ENCODE data around the gene AQP10.
"Not testable (repeated sequence)": the region's sequence is repeated elsewhere in the genome, so short reads cannot be mapped to it uniquely, and the experiment has no call there.

Gene AQP10

GRCh38 chr1:154316704-154317103, 4.2 kb upstream of the AQP10 start:
- no peak for TF ChIP-seq CTCF (IDR thresholded peaks at IDR 0.05; ENCODE audit: insufficient read depth, missing control alignments)
- FAIRE-seq: no peak
- no peak for DNase-seq (ENCODE audit: insufficient read length, low spot score)

DNA sequence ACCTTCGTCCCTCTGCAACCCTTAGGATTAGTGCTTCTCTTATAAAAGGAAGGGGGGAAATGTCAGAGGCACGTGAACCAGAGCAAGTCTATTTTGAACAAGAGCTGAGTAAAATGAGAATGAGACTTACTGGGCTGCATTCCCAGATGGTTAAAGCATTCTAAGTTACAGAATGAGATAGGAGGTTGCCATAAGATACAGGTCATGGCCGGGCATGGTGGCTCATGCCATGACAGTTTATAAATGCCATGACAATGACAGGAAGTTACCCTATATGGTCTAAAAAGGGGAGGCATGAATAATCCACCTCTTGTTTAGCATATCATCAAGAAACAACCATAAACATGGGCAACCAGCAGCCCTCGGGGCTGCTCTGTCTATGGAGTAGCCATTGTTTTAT, 2.5 kb upstream of the AQP10 start:
- FAIRE-seq (no peak), DNase-seq (ENCODE audit: insufficient read length, low spot score) (no peak)
- no peak for TF ChIP-seq CTCF (IDR thresholded peaks at IDR 0.05; ENCODE audit: insufficient read depth, missing control alignments)

GRCh38 chr1:154321609-154321934, 679 bp downstream of the AQP10 start:
- not testable (repeated sequence) for FAIRE-seq; DNase-seq (ENCODE audit: insufficient read length, low spot score)

- DNase-seq (ENCODE audit: insufficient read length, low spot score) (no peak), FAIRE-seq (no peak)
- no peak for TF ChIP-seq CTCF (IDR thresholded peaks at IDR 0.05; ENCODE audit: insufficient read depth, missing control alignments)
These were observed 2.6 kb downstream of the AQP10 start for GRCh38 chr1:154323493-154323892.

DNA sequence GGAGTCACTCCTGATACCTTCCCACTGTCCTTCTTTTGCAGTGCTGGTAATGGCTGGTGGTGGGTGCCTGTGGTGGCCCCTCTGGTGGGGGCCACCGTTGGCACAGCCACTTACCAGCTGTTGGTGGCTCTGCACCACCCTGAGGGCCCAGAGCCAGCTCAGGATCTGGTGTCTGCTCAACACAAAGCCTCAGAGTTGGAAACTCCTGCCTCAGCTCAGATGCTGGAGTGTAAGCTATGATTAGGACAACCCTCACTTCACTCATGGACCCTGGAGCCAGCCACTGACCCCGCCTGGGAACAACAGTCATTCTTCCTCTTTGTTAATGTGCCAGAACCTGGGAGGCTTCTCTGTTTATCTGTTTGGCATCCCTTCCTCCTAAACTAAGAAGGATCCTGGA, 3.3 kb downstream of the AQP10 start:
- DNase-seq (ENCODE audit: insufficient read length, low spot score) (no peak), FAIRE-seq (no peak)
- no peak for TF ChIP-seq CTCF (IDR thresholded peaks at IDR 0.05; ENCODE audit: insufficient read depth, missing control alignments)

DNA sequence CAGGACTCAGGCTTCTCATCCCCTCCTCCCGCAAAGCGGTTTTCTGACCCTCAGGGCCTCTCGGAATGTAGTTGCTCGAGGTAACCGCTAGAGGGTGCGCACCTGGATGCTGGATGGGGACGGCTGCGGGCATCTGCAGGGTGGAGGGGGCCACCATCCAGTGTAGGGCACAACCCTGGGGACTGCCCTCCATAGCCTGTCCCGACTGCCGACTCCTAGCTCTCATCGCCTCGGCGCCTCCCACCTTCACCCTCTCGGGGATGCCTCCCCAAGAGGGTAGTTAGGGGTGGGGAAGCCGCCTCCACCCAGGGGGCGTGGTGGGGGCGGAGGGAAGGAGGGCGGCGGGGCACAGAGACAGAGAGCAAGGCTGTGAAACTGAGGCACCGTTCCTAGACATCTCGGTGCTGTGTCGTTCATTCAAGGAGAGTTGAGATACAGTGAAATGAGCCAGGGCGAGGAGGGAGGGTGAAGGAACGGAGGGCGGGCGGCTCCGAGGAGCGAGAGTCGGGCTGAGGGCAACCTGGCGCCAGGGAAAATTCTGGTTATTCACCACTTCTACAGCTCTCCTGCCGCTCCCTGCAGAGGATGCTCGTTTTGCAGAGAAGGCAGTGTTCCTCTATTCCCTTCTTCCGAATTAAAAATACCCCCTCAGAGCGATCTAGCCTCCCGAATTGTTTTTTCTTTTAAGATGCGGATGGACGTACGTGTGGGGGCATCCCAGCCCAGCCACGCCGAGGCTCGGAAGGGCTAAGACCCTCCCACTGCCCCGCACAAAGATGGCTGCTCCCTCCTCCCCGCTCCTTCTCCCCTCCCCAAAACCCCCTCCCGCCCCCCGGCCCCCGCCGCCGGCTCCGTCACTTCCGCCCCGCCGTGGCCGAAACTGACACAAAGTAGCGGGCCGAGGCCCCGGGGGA, 4.0 kb downstream of the AQP10 start, which contains the start of gene ATP8B2:
ATP8B2 (plus strand) TSS at position 857 of the 914 bp plus-strand sequence. CDS start 2,617 bp downstream, outside the sequence.
- FAIRE-seq (no peak), DNase-seq (ENCODE audit: insufficient read length, low spot score) (peak; percentile 98)
- peak; percentile 87 for TF ChIP-seq CTCF (IDR thresholded peaks at IDR 0.05; ENCODE audit: insufficient read depth, missing control alignments)

- TF ChIP-seq CTCF (IDR thresholded peaks at IDR 0.05; ENCODE audit: insufficient read depth, missing control alignments): peak; percentile 53
- no peak for FAIRE-seq
- no peak for DNase-seq (ENCODE audit: insufficient read length, low spot score)
These were observed 5.0 kb downstream of the AQP10 start for GRCh38 chr1:154325583-154326545.

All from D721Med (cell line).